ENCODE results near the gene BIRC6.
"Not testable (repeated sequence)": the region's sequence is repeated elsewhere in the genome, so short reads cannot be mapped to it uniquely, and the experiment has no call there.

The BIRC6 gene

GRCh38 chr2:32514946-32515345 lies 158.1 kb downstream of the BIRC6 start:
- DNase-seq = no peak

GRCh38 chr2:32516567-32516966 lies 159.7 kb downstream of the BIRC6 start:
- DNase-seq = no peak

GRCh38 chr2:32522770-32523169 lies 165.9 kb downstream of the BIRC6 start:
- DNase-seq = no peak

GRCh38 chr2:32523686-32524085 lies 166.9 kb downstream of the BIRC6 start:
- no peak for DNase-seq

DNA sequence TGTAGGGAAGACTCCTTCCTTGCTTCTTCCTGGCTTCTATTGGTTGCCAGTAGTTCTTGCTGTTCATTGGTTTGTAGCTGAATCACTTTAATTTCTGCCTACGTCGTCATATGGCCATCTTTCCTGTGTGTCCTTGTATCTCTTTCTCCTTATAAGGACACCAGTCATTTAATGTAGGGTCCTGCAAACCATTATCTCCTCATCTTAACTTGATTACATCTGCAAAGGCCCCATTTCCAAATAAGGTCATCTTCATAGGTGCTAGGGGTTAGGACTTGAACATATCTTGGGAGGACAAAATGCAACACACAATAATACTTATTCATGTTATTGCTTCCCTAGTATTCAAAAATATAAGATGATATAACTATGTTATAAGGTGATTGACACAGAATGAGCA lies 175.5 kb downstream of the BIRC6 start:
- DNase-seq = no peak

DNA sequence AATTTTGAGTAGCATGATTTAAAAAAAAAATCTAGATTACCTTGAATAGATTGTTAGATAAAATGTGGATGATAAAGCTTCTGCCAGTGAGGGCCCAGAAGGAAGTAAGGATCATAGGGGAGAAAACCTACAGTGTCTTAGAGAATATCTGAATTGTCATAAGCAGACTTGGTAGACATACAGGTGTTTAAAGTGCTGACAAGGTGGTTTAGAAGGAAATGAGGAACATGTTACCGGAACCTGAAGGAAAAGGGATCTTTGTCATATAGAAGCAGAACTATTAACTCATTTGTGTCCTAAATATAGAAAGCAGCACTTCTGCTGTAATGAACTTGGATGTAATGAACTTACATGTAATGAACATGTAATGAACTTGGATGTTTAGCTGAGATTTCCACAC lies 176.1 kb downstream of the BIRC6 start:
- no peak for DNase-seq

DNA sequence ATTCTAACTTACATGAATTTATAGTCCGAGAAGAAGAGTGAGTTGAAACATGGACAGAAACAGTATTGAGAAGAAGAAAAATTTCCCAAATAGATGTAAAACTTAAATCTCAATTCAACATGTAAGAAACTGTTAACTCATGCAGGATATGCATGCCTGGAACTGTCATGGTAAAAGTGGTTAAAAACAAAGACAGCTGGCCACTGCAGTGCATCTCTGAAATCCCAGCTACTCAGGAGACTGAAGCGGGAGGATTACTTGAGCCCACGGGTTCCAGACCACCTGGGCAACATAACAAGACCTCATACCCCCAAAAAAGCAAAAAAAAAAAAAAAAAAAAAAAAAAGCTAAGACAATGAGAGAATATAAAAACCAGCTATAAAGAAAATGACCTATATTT lies 178.0 kb downstream of the BIRC6 start:
- no peak for DNase-seq

DNA sequence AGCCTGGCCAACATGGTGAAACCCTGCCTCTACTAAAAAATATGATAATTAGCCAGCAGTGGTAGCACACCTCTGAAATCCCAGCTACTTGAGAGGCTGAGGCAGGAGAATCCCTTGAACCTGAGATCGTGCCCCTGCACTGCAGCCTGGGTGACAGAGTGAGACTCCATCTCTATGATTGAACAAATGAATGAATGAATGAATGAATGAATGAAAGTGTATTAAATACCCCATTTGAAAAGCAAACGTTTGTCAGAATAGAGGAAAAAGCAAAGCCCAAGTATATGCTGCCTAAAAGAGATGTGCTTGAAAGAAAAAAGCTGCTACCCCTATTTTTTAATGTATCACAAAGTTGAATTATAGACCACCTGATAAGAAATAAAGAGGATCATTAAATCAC lies 181.9 kb downstream of the BIRC6 start:
- DNase-seq = no peak

DNA sequence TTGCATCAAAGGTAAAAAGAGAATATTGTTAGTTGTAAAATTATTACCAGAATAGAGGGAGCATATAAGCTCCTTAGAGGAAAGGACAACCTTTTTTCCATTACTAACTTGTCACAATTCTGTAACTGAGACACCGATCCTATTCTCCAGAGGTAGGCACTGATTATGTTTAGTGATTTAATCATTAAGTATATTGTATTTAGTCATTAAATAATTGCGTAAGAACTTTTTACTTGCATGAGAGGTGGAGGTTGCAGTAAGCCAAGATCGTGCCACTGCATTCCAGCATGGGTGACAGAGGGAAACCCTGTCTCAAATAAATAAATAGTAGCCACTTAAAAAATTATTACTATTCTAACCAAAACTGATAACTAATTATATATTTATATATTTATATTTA lies 195.7 kb downstream of the BIRC6 start:
- DNase-seq = not testable (repeated sequence)

DNA sequence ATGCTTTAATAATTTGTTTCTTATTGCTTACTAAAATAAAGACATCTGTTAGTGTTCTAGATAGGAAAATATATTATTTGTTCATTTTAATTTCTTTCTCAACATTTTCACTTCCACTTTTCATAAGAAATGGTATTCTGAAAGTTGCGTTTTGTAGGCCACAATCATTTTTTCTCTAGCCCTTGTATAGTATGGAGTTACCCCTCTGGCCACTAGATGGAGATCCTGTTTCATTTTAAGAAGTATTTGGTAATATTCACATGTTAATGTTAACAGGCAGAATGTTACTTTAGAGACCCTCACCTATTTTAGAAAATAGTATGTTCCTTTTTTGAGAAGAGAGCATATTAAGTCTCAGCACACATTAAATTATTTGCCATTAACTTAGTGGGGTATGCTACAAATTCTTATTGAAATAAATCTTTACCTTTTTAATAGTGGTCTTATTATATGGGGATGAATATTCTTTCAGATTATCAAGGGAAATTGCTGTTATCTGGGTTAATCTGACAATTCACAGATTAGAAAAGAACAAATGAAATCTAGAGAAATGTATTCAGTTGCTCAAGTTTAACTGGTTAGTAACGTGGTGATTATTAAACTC lies 197.1 kb downstream of the BIRC6 start:
- peak; percentile 47 for DNase-seq

- DNase-seq = no peak
Measured at GRCh38 chr2:32558492-32558891, 201.7 kb downstream of the BIRC6 start.

GRCh38 chr2:32559136-32559535 lies 202.3 kb downstream of the BIRC6 start:
- DNase-seq = no peak

- DNase-seq = no peak
Measured at GRCh38 chr2:32562906-32563305, 206.1 kb downstream of the BIRC6 start.

- DNase-seq = no peak
Measured at GRCh38 chr2:32564417-32565035, 207.7 kb downstream of the BIRC6 start.

- no peak for DNase-seq
Measured at GRCh38 chr2:32565902-32566301, 209.1 kb downstream of the BIRC6 start.

DNA sequence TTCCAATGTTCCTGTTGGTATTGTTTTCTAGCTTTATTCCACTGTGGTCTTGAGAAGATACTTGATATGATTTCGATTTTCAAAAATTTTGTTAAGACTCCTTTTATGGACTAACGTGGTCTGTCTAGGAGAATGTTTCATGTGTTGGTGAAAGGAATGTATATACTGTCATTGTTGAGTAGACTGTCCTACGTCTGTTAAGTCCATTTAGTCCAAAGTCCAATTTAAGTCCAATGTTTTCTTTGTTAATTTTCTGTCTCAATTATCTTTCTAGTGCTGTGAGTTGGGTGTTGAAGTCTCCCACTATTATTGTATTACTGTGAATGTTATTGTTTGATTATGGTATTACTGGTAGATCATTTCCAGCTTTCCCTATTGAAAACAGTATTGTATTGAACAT lies 215.2 kb downstream of the BIRC6 start:
- no peak for DNase-seq

DNA sequence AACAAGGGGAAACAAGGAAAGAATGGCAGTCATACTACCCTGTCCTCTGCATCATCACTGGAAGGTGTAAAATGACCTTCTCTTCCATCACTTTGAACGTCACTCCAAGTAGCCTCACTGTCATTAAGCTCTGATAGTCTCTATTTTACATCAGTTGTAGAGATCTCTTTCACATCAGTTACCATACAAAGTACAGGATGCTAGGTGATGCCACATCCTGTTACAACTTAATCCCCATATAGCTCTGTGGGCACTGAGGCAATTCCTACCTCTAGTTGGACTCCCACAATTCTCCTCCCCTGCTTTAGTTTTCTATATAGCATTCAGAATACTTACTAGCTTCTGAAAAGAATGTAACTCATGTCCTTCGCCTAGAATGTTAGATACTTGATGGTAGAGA lies 215.9 kb downstream of the BIRC6 start:
- peak; percentile 5 for DNase-seq

DNA sequence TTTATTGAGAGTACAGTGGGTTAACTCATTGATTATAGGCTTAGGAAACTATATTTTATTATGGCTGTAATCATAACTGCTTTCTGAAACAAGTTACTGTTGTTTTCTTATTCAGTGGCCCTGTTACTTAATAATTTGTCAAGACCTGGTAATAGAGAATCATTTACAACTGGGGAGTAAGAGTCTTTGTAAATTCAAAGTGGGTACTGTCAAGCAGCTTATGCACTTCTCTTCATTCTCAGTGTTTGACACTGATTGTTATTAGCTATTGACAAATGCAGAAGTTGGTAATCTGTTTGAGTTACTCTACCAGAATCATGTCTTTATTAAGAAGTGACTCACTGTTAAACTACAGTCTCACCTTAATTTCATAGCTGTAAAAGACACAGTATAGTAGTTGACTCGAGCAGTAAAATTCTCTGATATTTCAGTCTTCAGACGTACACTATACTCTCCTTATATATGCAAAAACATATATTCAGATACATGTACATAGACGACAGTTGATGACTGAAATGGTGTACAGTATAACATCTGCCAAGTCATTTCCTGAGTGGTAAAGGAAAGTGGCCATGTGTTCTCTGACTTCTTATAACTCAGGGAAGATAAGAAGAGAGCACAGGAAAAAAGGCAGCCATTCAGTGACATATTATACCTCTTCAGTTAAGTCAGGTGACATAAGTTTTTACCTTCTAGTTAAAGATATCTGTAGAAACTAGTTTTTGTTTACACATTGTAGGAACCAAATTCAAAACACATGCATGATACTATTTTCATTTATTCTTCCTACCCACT lies 235.0 kb downstream of the BIRC6 start:
- peak; percentile 26 for DNase-seq

DNA sequence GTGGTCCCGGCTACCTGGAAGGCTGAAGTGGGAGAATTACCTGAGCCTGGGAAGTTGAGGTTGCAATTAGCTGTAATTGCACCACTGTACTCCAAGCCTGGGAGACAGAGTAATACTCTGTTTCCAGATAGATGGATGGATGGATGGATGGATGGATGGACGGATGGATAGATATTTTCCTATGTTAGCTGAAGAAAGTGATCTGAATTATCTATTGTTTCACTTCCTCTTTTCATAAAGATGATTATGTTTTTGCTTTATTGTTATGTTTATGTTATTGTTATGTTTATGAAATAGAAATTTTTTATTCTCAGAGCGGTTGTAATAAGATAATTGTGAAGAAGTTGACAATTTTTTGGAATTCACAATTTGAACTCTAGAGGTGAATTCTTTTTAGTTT lies 237.8 kb downstream of the BIRC6 start:
- no peak for DNase-seq

DNA sequence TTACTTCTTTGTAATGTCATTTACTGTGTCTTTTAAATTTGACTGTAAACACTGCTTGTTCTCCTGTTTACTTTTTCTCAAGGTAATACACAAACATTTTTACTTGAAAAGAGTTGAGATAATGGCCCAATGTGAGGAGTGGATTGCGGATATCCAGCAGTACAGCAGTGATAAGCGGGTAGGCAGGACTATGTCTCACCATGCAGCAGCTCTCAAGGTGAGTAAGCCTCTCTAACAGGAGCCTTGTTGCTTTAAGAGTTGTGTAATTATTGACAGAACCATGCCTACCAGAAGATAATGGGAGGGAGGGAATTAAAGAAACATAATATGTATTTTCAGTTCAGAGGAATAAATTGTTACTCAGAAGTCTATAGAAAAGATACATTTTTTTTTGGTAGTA lies 254.5 kb downstream of the BIRC6 start:
- DNase-seq = no peak

DNA sequence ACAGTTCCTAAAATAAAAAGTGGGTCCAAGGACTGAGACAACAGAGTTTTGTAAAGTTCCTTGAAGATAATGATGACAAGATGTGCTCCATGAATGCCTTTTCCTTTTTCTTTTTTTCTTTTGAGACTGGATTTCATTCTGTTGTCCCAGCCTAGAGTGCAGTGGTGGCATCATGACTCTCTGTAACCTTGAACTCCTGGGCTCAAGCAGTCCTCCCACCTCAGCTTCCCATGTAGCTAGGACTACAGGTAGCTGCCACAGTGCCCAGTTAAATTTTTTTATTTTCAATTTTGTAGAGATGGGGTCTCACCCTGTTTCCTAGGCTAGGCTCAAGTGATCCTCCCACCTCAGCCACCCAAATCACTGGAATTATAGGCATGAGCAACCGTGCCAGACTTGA lies 254.9 kb downstream of the BIRC6 start:
- no peak for DNase-seq

DNA sequence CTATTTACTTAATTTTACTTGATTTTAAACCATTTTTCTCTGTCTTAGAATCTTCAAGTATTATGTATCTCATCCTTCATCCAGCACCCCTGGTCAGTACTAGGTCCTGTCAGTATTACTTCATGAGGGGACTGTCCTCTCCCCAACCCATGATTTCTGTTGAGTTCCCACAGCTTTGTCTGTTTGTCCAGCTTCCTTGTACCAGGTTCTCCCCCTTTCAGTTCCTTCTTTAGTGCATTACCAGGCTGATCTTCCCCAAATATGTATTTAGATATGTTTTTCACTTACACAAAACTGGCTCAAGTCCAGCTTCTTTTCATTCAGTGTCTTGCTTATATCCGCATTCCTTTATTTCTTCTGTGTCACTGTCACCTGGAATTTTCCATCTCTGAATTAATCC lies 257.3 kb downstream of the BIRC6 start:
- no peak for DNase-seq

- DNase-seq = no peak
Measured at GRCh38 chr2:32617599-32618189, 260.9 kb downstream of the BIRC6 start.

Data from CD4-positive, alpha-beta T cell treated with Interleukin-4 for 4 hours (primary cell).